Tibial nerve (tissue), 4 donors: ENCODE measurements around the gene GALNT13.

Source experiments
- CTCF ChIP-seq, 5 experiments: fragments of 200-600 bp in 3 of 5; fragments of 450-650 bp in 2 of 5; sonication (generic) in 3 of 5; IDR thresholded peaks; one replicate each; pipeline ENCODE4 v1.5.1; 2016 to 2019; ENCODE audit warnings: antibody characterized with exemption in 5 of 5, mild to moderate bottlenecking in 3 of 5, moderate library complexity in 2 of 5
- EP300 ChIP-seq, 2 donors: sonication (generic); formaldehyde crosslinking; IDR thresholded peaks; one replicate each; pipeline ENCODE4 v1.6.1; 2017; ENCODE audit warnings: antibody characterized with exemption in 2 of 2, mild to moderate bottlenecking in 1 of 2
- POLR2A ChIP-seq, 2 donors: fragments of 450-650 bp; IDR thresholded peaks; one replicate each; pipeline ENCODE4 v1.6.1; 2017; ENCODE audit warnings: antibody characterized with exemption in 2 of 2, mild to moderate bottlenecking in 2 of 2, moderate library complexity in 2 of 2

DNA sequence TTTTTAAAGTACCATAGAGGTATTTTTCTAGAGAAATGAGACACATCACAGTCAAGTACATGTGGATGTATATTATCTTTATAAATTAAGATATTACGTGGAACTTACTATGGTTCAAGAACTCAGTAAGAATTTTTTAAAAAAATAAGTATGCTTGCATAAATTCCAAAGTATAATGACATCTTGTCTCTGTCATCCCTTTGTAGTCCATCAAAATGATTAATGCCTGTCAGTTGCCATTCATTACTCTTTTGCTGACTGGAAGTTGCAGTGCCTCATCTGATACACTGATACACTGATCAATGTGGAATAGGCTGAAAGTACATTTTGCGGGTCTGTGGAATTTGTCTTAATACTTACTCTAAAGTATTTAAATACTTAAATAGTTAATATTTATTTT lies 177.2 kb downstream of the GALNT13 start:
- no peak for TF ChIP-seq CTCF (IDR thresholded peaks at IDR 0.05)
- TF ChIP-seq POLR2A (IDR thresholded peaks at IDR 0.05) = no peak
- no peak for TF ChIP-seq EP300 (IDR thresholded peaks at IDR 0.05)
